ENCODE measurements around the gene MPZL2. TPM values are rescaled to one million over a fixed set of nuclear protein-coding genes. Genes with fewer than 3 reads are reported as not detected.

The MPZL2 gene
- total and polyA plus RNA-seq, 10 of the 15 experiments (the other 5 are each of a cell fraction or from before 2014, with no cell fraction given): 0.81 to 4.8 (median 3.1) TPM

GRCh38 chr11:118259138-118259537 is 5.0 kb downstream of the MPZL2 start:
- Histone ChIP-seq H3K9ac (ENCODE audit: control insufficient read depth, insufficient read depth, low read length) (no peak overlapping the region), H3K9me3 (replicated peaks; ENCODE audit: control insufficient read depth, insufficient read depth, low read length) (no peaks in the 10 kb centered on the region; the same call in 1 of the 3 replicates), H3K27ac (ENCODE audit: control insufficient read depth, insufficient read depth) (no peak overlapping the region), H2AFZ (ENCODE audit: control insufficient read depth, low read depth, low read length) (no peak overlapping the region), H3K27me3 (replicated peaks in 1 of 2; ENCODE audit: control insufficient read depth in 2 of 2, insufficient read depth in 2 of 2, low read length in 1 of 2) (peaks cover 0 to 6% of the 10 kb centered on the region in 2 experiments; a peak in 1 of 4 replicates), H3K4me2 (ENCODE audit: control insufficient read depth, insufficient read depth) (no peak overlapping the region), H3K36me3 (ENCODE audit: control insufficient read depth in 2 of 2, insufficient read depth in 2 of 2, low read length in 1 of 2) (no peaks in the 10 kb centered on the region), H3K4me1 (ENCODE audit: control insufficient read depth, insufficient read depth, low read length) (peaks cover 8% of the 10 kb centered on the region), H3K79me2 (ENCODE audit: control insufficient read depth, insufficient read depth, low read length) (no peaks in the 10 kb centered on the region), H4K20me1 (ENCODE audit: control insufficient read depth, insufficient read depth) (no peaks in the 10 kb centered on the region), H3K4me3 (no peak overlapping the region)
- CTCF ChIA-PET: interaction anchor here (0.6 to 6.4 kb wide), 12 partner anchors 9 to 313 kb away, joined by 3 to 39 read pairs (median 4); partner anchors contain the start of genes ARCN1 and JAML
- 94% methylated on average over 1 of the region's 1 CpG for WGBS (ENCODE audit: insufficient coverage, insufficient replicate concordance, low lambda C conversion rate, missing lambda C conversion rate)
- POLR2A ChIA-PET: no interaction called here
- ATAC-seq (no peak), FAIRE-seq (no peak), DNase-seq (ENCODE audit: low read depth, low spot score) (no peak)
- SMC1A ChIA-PET (ENCODE audit: uncharacterized antibody, unreplicated experiment): interaction anchor here (0.7 to 10.2 kb wide), 9 partner anchors 9 to 61 kb away, joined by 3 to 56 read pairs (median 5); no protein-coding TSS in a partner anchor
- intact Hi-C loops (cut with micrococcal nuclease; ENCODE audit: unreplicated experiment) (no loop called here), in situ Hi-C loops (cut with MboI) (no loop called here)
- BruUV-seq (replicated peaks): no TSS peak
- RAD21 ChIA-PET (ENCODE audit: unreplicated experiment): interaction anchor here (1.6 to 3.2 kb wide), 2 partner anchors 43 to 60 kb away, joined by 3 to 16 read pairs; no protein-coding TSS in a partner anchor
- TF ChIP-seq, protein P1, sequence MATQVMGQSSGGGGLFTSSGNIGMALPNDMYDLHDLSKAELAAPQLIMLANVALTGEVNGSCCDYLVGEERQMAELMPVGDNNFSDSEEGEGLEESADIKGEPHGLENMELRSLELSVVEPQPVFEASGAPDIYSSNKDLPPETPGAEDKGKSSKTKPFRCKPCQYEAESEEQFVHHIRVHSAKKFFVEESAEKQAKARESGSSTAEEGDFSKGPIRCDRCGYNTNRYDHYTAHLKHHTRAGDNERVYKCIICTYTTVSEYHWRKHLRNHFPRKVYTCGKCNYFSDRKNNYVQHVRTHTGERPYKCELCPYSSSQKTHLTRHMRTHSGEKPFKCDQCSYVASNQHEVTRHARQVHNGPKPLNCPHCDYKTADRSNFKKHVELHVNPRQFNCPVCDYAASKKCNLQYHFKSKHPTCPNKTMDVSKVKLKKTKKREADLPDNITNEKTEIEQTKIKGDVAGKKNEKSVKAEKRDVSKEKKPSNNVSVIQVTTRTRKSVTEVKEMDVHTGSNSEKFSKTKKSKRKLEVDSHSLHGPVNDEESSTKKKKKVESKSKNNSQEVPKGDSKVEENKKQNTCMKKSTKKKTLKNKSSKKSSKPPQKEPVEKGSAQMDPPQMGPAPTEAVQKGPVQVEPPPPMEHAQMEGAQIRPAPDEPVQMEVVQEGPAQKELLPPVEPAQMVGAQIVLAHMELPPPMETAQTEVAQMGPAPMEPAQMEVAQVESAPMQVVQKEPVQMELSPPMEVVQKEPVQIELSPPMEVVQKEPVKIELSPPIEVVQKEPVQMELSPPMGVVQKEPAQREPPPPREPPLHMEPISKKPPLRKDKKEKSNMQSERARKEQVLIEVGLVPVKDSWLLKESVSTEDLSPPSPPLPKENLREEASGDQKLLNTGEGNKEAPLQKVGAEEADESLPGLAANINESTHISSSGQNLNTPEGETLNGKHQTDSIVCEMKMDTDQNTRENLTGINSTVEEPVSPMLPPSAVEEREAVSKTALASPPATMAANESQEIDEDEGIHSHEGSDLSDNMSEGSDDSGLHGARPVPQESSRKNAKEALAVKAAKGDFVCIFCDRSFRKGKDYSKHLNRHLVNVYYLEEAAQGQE (IDR thresholded peaks at IDR 0.05; ENCODE audit: low read depth, low read length): no peak
- TF ChIP-seq HDAC2 (IDR thresholded peaks at IDR 0.05): no peak
- TF ChIP-seq SREBF2 (IDR thresholded peaks at IDR 0.05; ENCODE audit: low read length): no peak
- TF ChIP-seq CHD4 (IDR thresholded peaks at IDR 0.05): no peak
- no peak for TF ChIP-seq MYC (IDR thresholded peaks at IDR 0.05; ENCODE audit: insufficient read depth, insufficient read length, insufficient replicate concordance, low read length, severe bottlenecking)
- no peak for TF ChIP-seq POU2F2 (IDR thresholded peaks at IDR 0.05; ENCODE audit: borderline replicate concordance, low read depth, low read length)
- no peak for TF ChIP-seq ZBTB11 (CRISPR knock-in tag; IDR thresholded peaks at IDR 0.05)
- no peak for TF ChIP-seq ATF3 (IDR thresholded peaks at IDR 0.05; ENCODE audit: borderline replicate concordance, extremely low read depth, low read depth, low read length)
- no peak for TF ChIP-seq GATAD2B (conservative IDR thresholded peaks at IDR 0.05; ENCODE audit: low read depth)
- no peak for TF ChIP-seq POLR2A (IDR thresholded peaks at IDR 0.05; ENCODE audit: low read depth, low read length)
- no peak for TF ChIP-seq ZBED1 (IDR thresholded peaks at IDR 0.05; ENCODE audit: borderline replicate concordance)
- TF ChIP-seq, protein P2, sequence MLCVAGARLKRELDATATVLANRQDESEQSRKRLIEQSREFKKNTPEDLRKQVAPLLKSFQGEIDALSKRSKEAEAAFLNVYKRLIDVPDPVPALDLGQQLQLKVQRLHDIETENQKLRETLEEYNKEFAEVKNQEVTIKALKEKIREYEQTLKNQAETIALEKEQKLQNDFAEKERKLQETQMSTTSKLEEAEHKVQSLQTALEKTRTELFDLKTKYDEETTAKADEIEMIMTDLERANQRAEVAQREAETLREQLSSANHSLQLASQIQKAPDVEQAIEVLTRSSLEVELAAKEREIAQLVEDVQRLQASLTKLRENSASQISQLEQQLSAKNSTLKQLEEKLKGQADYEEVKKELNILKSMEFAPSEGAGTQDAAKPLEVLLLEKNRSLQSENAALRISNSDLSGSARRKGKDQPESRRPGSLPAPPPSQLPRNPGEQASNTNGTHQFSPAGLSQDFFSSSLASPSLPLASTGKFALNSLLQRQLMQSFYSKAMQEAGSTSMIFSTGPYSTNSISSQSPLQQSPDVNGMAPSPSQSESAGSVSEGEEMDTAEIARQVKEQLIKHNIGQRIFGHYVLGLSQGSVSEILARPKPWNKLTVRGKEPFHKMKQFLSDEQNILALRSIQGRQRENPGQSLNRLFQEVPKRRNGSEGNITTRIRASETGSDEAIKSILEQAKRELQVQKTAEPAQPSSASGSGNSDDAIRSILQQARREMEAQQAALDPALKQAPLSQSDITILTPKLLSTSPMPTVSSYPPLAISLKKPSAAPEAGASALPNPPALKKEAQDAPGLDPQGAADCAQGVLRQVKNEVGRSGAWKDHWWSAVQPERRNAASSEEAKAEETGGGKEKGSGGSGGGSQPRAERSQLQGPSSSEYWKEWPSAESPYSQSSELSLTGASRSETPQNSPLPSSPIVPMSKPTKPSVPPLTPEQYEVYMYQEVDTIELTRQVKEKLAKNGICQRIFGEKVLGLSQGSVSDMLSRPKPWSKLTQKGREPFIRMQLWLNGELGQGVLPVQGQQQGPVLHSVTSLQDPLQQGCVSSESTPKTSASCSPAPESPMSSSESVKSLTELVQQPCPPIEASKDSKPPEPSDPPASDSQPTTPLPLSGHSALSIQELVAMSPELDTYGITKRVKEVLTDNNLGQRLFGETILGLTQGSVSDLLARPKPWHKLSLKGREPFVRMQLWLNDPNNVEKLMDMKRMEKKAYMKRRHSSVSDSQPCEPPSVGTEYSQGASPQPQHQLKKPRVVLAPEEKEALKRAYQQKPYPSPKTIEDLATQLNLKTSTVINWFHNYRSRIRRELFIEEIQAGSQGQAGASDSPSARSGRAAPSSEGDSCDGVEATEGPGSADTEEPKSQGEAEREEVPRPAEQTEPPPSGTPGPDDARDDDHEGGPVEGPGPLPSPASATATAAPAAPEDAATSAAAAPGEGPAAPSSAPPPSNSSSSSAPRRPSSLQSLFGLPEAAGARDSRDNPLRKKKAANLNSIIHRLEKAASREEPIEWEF (IDR thresholded peaks at IDR 0.05; ENCODE audit: insufficient replicate concordance, low read depth, low read length): no peak

Data from GM12878 (cell line).